Osteocyte (in vitro differentiated cells): ENCODE results near the gene RABL6. TPM values are rescaled to one million over a fixed set of nuclear protein-coding genes. Genes with fewer than 3 reads are reported as not detected.
"Not testable (repeated sequence)": the region's sequence is repeated elsewhere in the genome, so short reads cannot be mapped to it uniquely, and the experiment has no call there.

Source experiments
- DNase-seq: peaks from one replicate; pipeline ENCODE4 v3.0.0; 2021; ENCODE audit warnings: mixed read lengths; ENCODE audit not compliant: unreplicated experiment; ENCODE audit errors: extremely low spot score
- H3K27ac Mint-ChIP-seq: one replicate; pipeline ENCODE4 v1.8.0; 2021; ENCODE audit warnings: mild to moderate bottlenecking, mixed read lengths; ENCODE audit not compliant: unreplicated experiment
- H3K27me3 Mint-ChIP-seq: one replicate; pipeline ENCODE4 v1.8.0; 2021; ENCODE audit warnings: mixed read lengths; ENCODE audit not compliant: unreplicated experiment
- H3K36me3 Mint-ChIP-seq: one replicate; pipeline ENCODE4 v1.8.0; 2021; ENCODE audit warnings: mixed read lengths; ENCODE audit not compliant: unreplicated experiment
- H3K4me1 Mint-ChIP-seq: one replicate; pipeline ENCODE4 v1.8.0; 2021; ENCODE audit warnings: mixed read lengths; ENCODE audit not compliant: unreplicated experiment
- H3K4me3 Mint-ChIP-seq: one replicate; pipeline ENCODE4 v1.8.0; 2021; ENCODE audit warnings: mild to moderate bottlenecking, moderate library complexity, mixed read lengths; ENCODE audit not compliant: unreplicated experiment
- H3K9me3 Mint-ChIP-seq: one replicate; pipeline ENCODE4 v1.8.0; 2021; ENCODE audit warnings: mixed read lengths; ENCODE audit not compliant: unreplicated experiment
- total RNA-seq: library from RNA; stranded (reverse); gene quantifications from 2 replicates; pipeline ENCODE4 v1.2.1, GENCODE V29; 2021
- TF ChIP-seq, protein P1 (sequence below): fragments of 200-600 bp; sonication (generic); IDR thresholded peaks from 2 replicates; pipeline ENCODE4 v1.5.0; 2021; ENCODE audit warnings: antibody characterized with exemption, mild to moderate bottlenecking, moderate library complexity

Gene RABL6
- total RNA-seq, 1 donor from 2014 or later, result 84.7 TPM

DNA sequence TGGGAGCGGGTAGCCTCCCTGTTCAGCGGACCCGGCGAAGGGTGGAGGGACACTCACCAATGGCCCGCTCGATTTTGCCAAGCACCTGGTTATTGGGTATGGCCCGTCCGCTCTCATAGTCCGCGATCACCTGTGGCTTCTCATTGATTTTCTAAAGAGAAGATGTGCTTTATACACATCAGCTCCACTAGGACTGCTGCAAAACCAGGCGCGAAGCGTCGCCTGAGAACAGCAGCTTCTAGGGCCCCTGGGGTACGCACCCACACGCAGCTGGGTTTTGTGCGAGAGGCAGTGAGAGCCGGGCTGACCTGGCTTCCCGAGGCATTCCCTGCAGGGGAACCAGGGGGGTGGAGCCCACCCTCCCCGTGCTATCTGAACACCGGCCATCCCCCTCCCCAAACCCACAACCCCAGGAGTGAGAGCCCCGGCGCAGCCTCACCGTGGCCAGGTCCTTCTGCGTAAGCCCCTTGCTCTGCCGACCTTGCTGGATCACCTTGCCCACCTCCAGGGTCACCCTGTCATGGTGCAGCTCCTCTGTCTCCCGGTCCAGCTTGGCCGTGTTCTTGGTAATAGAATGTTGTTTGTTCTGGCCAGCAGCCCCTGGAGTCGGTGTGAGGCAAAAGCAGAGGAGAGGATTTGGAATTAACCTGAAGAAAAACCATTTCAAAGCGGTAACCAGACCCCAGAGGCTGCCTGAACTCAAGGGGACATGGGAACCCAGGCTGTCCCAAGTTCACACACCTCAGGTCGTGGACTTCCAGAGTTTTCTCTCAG, 55.3 kb downstream of the RABL6 start:
- Mint-ChIP-seq H3K27ac (no peak overlapping the region), H3K4me1 (peaks cover 12% of the 10 kb centered on the region), H3K27me3 (no peaks in the 10 kb centered on the region), H3K36me3 (peaks cover 7% of the 10 kb centered on the region), H3K4me3 (no peak overlapping the region), H3K9me3 (no peaks in the 10 kb centered on the region)
- TF ChIP-seq, protein P1, sequence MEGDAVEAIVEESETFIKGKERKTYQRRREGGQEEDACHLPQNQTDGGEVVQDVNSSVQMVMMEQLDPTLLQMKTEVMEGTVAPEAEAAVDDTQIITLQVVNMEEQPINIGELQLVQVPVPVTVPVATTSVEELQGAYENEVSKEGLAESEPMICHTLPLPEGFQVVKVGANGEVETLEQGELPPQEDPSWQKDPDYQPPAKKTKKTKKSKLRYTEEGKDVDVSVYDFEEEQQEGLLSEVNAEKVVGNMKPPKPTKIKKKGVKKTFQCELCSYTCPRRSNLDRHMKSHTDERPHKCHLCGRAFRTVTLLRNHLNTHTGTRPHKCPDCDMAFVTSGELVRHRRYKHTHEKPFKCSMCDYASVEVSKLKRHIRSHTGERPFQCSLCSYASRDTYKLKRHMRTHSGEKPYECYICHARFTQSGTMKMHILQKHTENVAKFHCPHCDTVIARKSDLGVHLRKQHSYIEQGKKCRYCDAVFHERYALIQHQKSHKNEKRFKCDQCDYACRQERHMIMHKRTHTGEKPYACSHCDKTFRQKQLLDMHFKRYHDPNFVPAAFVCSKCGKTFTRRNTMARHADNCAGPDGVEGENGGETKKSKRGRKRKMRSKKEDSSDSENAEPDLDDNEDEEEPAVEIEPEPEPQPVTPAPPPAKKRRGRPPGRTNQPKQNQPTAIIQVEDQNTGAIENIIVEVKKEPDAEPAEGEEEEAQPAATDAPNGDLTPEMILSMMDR, result no peak
- no peak for DNase-seq

- H3K9me3 Mint-ChIP-seq, result no peaks in the 10 kb centered on the region
- H3K4me3 Mint-ChIP-seq, result no peak overlapping the region
- H3K4me1 Mint-ChIP-seq, result peaks cover 12% of the 10 kb centered on the region
- TF ChIP-seq, protein P1, result no peak
- DNase-seq, result no peak
- no peaks in the 10 kb centered on the region for H3K27me3 Mint-ChIP-seq
- peaks cover 9% of the 10 kb centered on the region for H3K36me3 Mint-ChIP-seq
- no peak overlapping the region for H3K27ac Mint-ChIP-seq
Observed at GRCh38 chr9:136863623-136864273, 56.0 kb downstream of the RABL6 start.

GRCh38 chr9:136865041-136865767, 57.5 kb downstream of the RABL6 start:
- H3K9me3 Mint-ChIP-seq, result no peaks in the 10 kb centered on the region
- DNase-seq, result no peak
- peaks cover 11% of the 10 kb centered on the region for H3K36me3 Mint-ChIP-seq
- peak overlapping the region; percentile 16 for H3K27ac Mint-ChIP-seq
- H3K4me1 Mint-ChIP-seq, result peaks cover 12% of the 10 kb centered on the region
- TF ChIP-seq, protein P1, result no peak
- no peaks in the 10 kb centered on the region for H3K27me3 Mint-ChIP-seq
- peak overlapping the region; percentile 81 for H3K4me3 Mint-ChIP-seq

GRCh38 chr9:136865768-136866103, 58.0 kb downstream of the RABL6 start:
- no peaks in the 10 kb centered on the region for H3K27me3 Mint-ChIP-seq
- H3K27ac Mint-ChIP-seq, result peak overlapping the region; percentile 16
- no peaks in the 10 kb centered on the region for H3K9me3 Mint-ChIP-seq
- TF ChIP-seq, protein P1, result no peak
- H3K4me1 Mint-ChIP-seq, result peaks cover 12% of the 10 kb centered on the region
- H3K4me3 Mint-ChIP-seq, result peak overlapping the region; percentile 81
- peaks cover 11% of the 10 kb centered on the region for H3K36me3 Mint-ChIP-seq
- no peak for DNase-seq

- H3K4me1 Mint-ChIP-seq, result peaks cover 12% of the 10 kb centered on the region
- DNase-seq, H3K9me3 Mint-ChIP-seq, H3K27me3 Mint-ChIP-seq, H3K27ac Mint-ChIP-seq: not testable (repeated sequence)
- peak overlapping the region; percentile 66 for H3K4me3 Mint-ChIP-seq
- H3K36me3 Mint-ChIP-seq, result peaks cover 11% of the 10 kb centered on the region
Observed at GRCh38 chr9:136866898-136867421, 59.2 kb downstream of the RABL6 start.
